Esophagus squamous epithelium (tissue), 5 donors: ENCODE data around the gene ATF7IP2. TPM values are rescaled to one million over a fixed set of nuclear protein-coding genes. Genes with fewer than 3 reads are reported as not detected.
"Not testable (repeated sequence)": the region's sequence is repeated elsewhere in the genome, so short reads cannot be mapped to it uniquely, and the experiment has no call there.

Source experiments
- DNase-seq: peaks from one replicate; lab custom pipeline; 2025; lab: John Stamatoyannopoulos, UW
- H3K27ac ChIP-seq, 4 donors: fragments of 200-600 bp; sonication (generic); one replicate each; pipeline ENCODE4 v1.5.1; 2016 to 2019; ENCODE audit warnings: mild to moderate bottlenecking in 1 of 4
- H3K27me3 ChIP-seq, 4 donors: fragments of 200-600 bp; sonication (generic); 1 replicate in 3 of 4; 2 replicates in 1 of 4; pipeline versions ENCODE4 v1.5.1 to v1.6.0; 2017 to 2021; ENCODE audit warnings: antibody characterized with exemption in 1 of 4
- H3K36me3 ChIP-seq, 3 donors: fragments of 200-600 bp; sonication (generic); one replicate each; pipeline ENCODE4 v1.5.1; 2016 to 2019
- H3K4me1 ChIP-seq, 3 donors: fragments of 200-600 bp; sonication (generic); one replicate each; pipeline ENCODE4 v1.5.1; 2017 to 2019
- H3K4me3 ChIP-seq, 4 donors: fragments of 200-600 bp; sonication (generic); 1 replicate in 3 of 4; 2 replicates in 1 of 4; pipeline ENCODE4 v1.5.1; 2016 to 2019; ENCODE audit warnings: mild to moderate bottlenecking in 2 of 4, moderate library complexity in 1 of 4
- H3K9me3 ChIP-seq, 3 donors: fragments of 200-600 bp; sonication (generic); one replicate each; pipeline ENCODE4 v1.5.1; 2016 to 2019
- POLR2A ChIP-seq, 4 donors: fragments of 450-650 bp; IDR thresholded peaks; one replicate each; pipeline ENCODE4 v1.6.1; 2017; ENCODE audit warnings: antibody characterized with exemption in 4 of 4, mild to moderate bottlenecking in 4 of 4, moderate library complexity in 3 of 4
- WGBS, 2 donors: methylation state at CpG; one replicate each; pipeline ENCODE4 v1.1.5; 2018; 5-methylcytosine and 5-hydroxymethylcytosine counted together
- intact Hi-C: fragments of 100-400 bp; cut with DNase I; formaldehyde crosslinking; loops from one replicate; pipeline ENCODE4 v1.15.0; 2022
- total RNA-seq, 4 donors: library from RNA; depleted of rRNA; stranded (reverse); fragments of >200 nt; gene quantifications; one replicate each; pipeline ENCODE4 v1.1.0, GENCODE V29; 2016
- TF ChIP-seq, protein P1 (sequence below), 6 experiments: fragments of 450-650 bp in 4 of 6; fragments of 200-600 bp in 2 of 6; sonication (generic) in 2 of 6; IDR thresholded peaks; one replicate each; pipeline ENCODE4 v1.5.1; 2016 to 2019; ENCODE audit warnings: antibody characterized with exemption in 6 of 6, mild to moderate bottlenecking in 4 of 6, moderate library complexity in 4 of 6
- donor health status: DM: yes; HTN: yes; CAD: no.

Gene ATF7IP2
- total RNA-seq, 4 donors from 2014 or later: 4.1 to 12.2 (median 8.9) TPM

DNA sequence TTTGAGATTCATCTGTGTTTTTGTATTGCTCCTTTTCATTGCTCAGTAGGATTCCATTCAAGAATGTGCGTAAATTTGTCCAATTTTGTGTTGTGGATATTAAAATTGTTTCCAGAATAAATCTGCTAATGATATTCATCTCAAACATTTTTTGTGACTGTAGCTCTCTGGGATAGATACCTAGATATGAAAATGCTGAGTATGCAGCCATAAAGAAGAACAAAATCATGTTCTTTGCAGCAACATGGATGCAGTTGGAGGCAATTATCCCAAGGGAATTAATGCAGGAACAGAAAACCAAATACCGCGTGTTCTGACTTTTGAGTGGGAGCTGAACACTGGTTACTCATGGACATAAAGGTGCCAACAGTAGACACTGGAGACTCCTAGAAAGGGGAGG, 40.2 kb upstream of the ATF7IP2 start:
- no peak overlapping the region for H3K27ac ChIP-seq
- no peaks in the 10 kb centered on the region for H3K4me1 ChIP-seq
- WGBS, 2 donors: 95 to 96% methylated on average over 3 of the region's 3 CpGs
- no peak for DNase-seq
- TF ChIP-seq, protein P1, sequence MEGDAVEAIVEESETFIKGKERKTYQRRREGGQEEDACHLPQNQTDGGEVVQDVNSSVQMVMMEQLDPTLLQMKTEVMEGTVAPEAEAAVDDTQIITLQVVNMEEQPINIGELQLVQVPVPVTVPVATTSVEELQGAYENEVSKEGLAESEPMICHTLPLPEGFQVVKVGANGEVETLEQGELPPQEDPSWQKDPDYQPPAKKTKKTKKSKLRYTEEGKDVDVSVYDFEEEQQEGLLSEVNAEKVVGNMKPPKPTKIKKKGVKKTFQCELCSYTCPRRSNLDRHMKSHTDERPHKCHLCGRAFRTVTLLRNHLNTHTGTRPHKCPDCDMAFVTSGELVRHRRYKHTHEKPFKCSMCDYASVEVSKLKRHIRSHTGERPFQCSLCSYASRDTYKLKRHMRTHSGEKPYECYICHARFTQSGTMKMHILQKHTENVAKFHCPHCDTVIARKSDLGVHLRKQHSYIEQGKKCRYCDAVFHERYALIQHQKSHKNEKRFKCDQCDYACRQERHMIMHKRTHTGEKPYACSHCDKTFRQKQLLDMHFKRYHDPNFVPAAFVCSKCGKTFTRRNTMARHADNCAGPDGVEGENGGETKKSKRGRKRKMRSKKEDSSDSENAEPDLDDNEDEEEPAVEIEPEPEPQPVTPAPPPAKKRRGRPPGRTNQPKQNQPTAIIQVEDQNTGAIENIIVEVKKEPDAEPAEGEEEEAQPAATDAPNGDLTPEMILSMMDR (IDR thresholded peaks at IDR 0.05): no peak
- no peak for TF ChIP-seq POLR2A (IDR thresholded peaks at IDR 0.05)
- H3K27me3 ChIP-seq: no peaks in the 10 kb centered on the region
- intact Hi-C loops: no loop called here
- H3K36me3 ChIP-seq: no peaks in the 10 kb centered on the region
- no peak overlapping the region for H3K4me3 ChIP-seq
- peaks cover 0 to 29% (median 12%) of the 10 kb centered on the region in 3 donors for H3K9me3 ChIP-seq

DNA sequence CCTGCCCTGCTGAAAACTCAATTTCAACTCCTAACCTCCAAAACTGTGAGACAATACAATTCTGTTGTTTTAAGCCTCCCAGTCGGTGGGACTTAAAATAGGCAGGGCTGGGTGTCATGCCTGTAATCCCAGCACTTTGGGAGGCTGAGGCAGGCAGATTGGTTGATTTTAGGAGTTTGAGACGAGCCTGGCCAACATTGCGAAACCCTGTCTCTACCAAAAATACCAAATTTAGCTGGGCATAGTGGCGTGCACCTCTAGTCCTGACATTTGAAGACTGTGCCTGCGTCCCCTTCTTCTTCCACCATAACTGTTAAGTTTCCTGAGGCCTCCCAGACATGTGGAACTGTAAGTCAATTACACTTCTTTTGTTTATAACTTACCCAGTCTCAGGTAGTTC, 36.0 kb upstream of the ATF7IP2 start:
- intact Hi-C loops: no loop called here
- no peaks in the 10 kb centered on the region for H3K4me1 ChIP-seq
- 78% methylated on average over 5 of the region's 5 CpGs for WGBS, 2 donors
- no peak overlapping the region for H3K4me3 ChIP-seq
- TF ChIP-seq POLR2A (IDR thresholded peaks at IDR 0.05): no peak
- TF ChIP-seq, protein P1 (IDR thresholded peaks at IDR 0.05): no peak
- H3K27ac ChIP-seq: no peak overlapping the region
- no peaks in the 10 kb centered on the region for H3K27me3 ChIP-seq
- no peaks in the 10 kb centered on the region for H3K36me3 ChIP-seq
- H3K9me3 ChIP-seq: no peaks in the 10 kb centered on the region
- no peak for DNase-seq

DNA sequence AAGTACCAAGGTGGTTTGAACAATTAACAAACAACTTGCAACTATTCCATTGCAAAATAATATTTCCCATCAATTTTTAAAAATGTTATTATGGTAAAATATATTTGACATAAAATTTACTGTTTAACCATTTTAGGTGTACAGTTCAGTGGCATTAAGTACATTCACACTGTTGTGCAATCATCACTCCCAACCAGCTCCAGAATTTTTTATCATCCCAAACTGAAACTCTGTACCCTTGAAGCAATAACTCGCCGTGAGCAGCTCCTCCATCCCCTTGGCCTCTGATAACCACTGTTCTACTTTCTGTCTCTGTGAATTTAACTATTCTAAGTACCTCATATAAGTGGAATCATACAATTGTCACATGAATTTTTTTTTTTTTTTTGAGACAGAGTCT, 33.6 kb upstream of the ATF7IP2 start:
- DNase-seq: no peak
- intact Hi-C loops: no loop called here
- H3K27ac ChIP-seq: no peak overlapping the region
- H3K27me3 ChIP-seq: no peaks in the 10 kb centered on the region
- H3K36me3 ChIP-seq: no peaks in the 10 kb centered on the region
- no peaks in the 10 kb centered on the region for H3K9me3 ChIP-seq
- 79 to 98% methylated on average over 2 of the region's 2 CpGs for WGBS, 2 donors
- TF ChIP-seq, protein P1 (IDR thresholded peaks at IDR 0.05): no peak
- no peak for TF ChIP-seq POLR2A (IDR thresholded peaks at IDR 0.05)
- H3K4me1 ChIP-seq: no peaks in the 10 kb centered on the region
- no peak overlapping the region for H3K4me3 ChIP-seq

DNA sequence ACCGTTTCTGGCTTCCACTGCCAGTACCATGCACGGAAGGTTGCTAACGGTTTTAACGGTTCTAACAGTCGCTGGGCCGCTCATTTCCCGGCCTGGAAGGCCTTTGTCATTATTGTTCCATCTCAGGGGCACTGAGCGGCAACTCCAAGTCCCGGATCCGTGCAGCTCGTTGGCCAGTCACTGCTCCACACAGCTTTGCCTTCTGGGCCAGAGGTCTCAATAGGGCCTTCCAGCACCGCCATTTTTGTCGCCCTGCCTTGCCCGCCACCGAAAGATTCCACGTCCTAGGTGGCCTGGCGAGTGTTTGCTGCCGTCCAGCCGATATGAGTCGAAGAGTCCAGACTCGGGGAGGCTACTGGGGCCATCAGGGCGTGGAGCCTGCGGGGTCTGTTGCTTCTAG, 30.3 kb upstream of the ATF7IP2 start:
- Histone ChIP-seq H3K36me3 (no peaks in the 10 kb centered on the region), H3K4me3 (no peak overlapping the region), H3K4me1 (no peaks in the 10 kb centered on the region), H3K27me3 (peaks cover 0 to 4% (median 0%) of the 10 kb centered on the region in 4 donors), H3K27ac (no peak overlapping the region), H3K9me3 (no peaks in the 10 kb centered on the region)
- TF ChIP-seq, protein P1 (IDR thresholded peaks at IDR 0.05): no peak
- TF ChIP-seq POLR2A (IDR thresholded peaks at IDR 0.05): no peak
- DNase-seq: no peak
- 90 to 99% methylated on average over 10 to 15 of the region's 23 CpGs for WGBS, 2 donors
- intact Hi-C loops: no loop called here

DNA sequence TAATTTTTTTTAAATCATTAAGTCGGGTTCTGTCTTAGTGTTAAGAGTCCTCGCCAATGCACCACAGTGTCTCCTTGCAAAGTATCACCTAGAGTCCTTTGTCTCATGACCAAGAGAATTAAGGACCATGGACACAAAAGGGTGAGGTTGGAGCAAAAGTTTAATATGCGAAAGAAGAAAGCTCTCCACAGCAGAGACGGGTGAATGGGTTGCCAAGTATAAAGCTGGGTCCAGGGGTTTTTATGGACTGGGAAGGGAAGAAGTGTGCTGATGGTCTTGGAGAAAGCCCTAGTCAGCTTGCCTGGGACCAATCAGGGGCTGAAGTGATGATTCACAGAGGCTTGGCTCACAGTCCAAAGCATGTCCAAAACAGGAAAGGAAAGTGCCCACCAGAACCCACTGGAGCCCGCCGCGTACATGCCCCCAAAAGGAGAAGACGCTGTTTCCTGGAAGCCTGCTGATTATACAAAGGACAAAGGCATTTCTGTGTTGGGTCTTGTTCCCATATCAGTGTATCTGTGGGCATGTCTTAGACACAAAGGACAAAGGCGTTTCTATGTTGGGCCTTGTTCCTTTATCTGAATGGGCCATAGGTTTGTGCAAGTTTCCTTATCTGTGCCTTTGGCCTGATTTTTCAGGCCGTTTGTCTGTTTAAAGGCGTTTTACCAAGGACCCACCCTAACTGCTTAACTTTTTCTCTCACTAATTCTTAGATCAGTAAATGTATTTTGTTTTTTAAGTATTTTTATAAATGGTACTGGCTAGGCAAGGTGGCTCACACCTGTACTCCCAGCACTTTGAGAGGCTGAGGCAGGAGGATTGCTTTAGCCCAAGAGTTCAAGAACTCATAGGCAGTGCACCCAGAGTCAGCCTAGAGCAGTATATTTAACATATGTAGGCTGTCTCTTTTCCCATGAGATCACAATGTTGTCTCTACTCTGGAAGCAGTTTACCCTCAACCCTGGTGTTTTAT, 28.7 kb upstream of the ATF7IP2 start:
- H3K4me3 ChIP-seq: no peak overlapping the region
- H3K36me3 ChIP-seq: no peaks in the 10 kb centered on the region
- H3K27me3 ChIP-seq: peaks cover 0 to 11% (median 0%) of the 10 kb centered on the region in 4 donors
- WGBS, 2 donors: 79 to 85% methylated on average over 9 to 10 of the region's 11 CpGs
- TF ChIP-seq, protein P1 (IDR thresholded peaks at IDR 0.05): no peak
- no peak for TF ChIP-seq POLR2A (IDR thresholded peaks at IDR 0.05)
- DNase-seq: no peak
- no peaks in the 10 kb centered on the region for H3K4me1 ChIP-seq
- intact Hi-C loops: no loop called here
- no peaks in the 10 kb centered on the region for H3K9me3 ChIP-seq
- no peak overlapping the region for H3K27ac ChIP-seq

DNA sequence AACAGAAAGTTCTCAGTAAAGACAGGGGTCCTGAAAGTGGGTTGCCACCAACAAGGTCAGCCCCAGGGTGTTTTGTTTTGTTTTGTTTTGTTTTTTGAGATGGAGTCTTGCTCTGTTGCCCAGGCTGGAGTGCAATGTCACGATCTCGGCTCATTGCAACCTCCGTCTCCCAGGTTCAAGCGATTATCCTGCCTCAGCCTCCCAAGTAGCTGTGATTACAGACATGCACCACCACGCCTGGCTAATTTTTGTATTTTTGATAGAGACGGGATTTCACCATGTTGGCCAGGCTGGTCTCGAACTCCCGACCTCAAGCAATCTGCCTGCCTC, 24.1 kb upstream of the ATF7IP2 start:
- intact Hi-C loops, H3K36me3 ChIP-seq, H3K4me3 ChIP-seq, H3K27ac ChIP-seq, H3K9me3 ChIP-seq, DNase-seq, H3K4me1 ChIP-seq: not testable (repeated sequence)
- 90 to 94% methylated on average over 8 of the region's 8 CpGs for WGBS, 2 donors
- H3K27me3 ChIP-seq: peaks cover 0 to 15% (median 0%) of the 10 kb centered on the region in 4 donors
